ENCODE data around the gene ENSA. TPM values are rescaled to one million over a fixed set of nuclear protein-coding genes. Genes with fewer than 3 reads are reported as not detected.
A peak's percentile ranks its signal among the peaks of the same experiment; 100 is the strongest.

Gene ENSA
- total and polyA plus RNA-seq, 2 donors (not counting 1 experiment from before 2014, with no cell fraction given) = 78.1 to 112 TPM

- Histone ChIP-seq H3K4me3 (replicated peaks in 1 of 4; ENCODE audit: control extremely low read depth in 1 of 4, insufficient read depth in 1 of 4, low read depth in 3 of 4, low read length in 4 of 4) (peak overlapping the region; percentile 54 to 62 (median 60)), H3K4me1 (ENCODE audit: control insufficient read depth, extremely low read depth, insufficient read depth, low read length) (peaks cover 3% of the 10 kb centered on the region), H2AFZ (ENCODE audit: low read length) (peak overlapping the region; percentile 43), H3K4me2 (ENCODE audit: extremely low read depth, insufficient read depth, low read length) (peak overlapping the region; percentile 93), H3K9ac (ENCODE audit: insufficient read depth, low read length) (peak overlapping the region; percentile 70), H3K9me3 (ENCODE audit: control insufficient read depth, insufficient read depth, low read depth, low read length) (no peaks in the 10 kb centered on the region), H3K36me3 (ENCODE audit: control insufficient read depth, insufficient read depth, low read length) (peaks cover 19% of the 10 kb centered on the region), H3K79me2 (ENCODE audit: control insufficient read depth, insufficient read depth, low read length) (peaks cover 49% of the 10 kb centered on the region), H4K20me1 (ENCODE audit: control insufficient read depth, extremely low read depth, insufficient read depth, low read length) (peaks cover 21% of the 10 kb centered on the region), H3K27ac (ENCODE audit: insufficient read depth, low read length) (peak overlapping the region; percentile 97), H3K27me3 (ENCODE audit: control insufficient read depth, insufficient read depth, low read length) (no peaks in the 10 kb centered on the region)
- no peak for TF ChIP-seq CTCF (conservative IDR thresholded peaks at IDR 0.05 in 1 of 2, IDR thresholded peaks at IDR 0.05 in 1 of 2; ENCODE audit: low read depth in 1 of 2, low read length in 2 of 2)
- no peak for TF ChIP-seq EZH2 (IDR thresholded peaks at IDR 0.05; ENCODE audit: low read length, missing control alignments)
- DNase-seq (ENCODE audit: low read depth in 2 of 2) = no peak
Observed at GRCh38 chr1:150579945-150580642, 49.3 kb downstream of the ENSA start.

GRCh38 chr1:150579110-150579944, 50.1 kb downstream of the ENSA start, which contains the start of gene MCL1:
Gene MCL1 (minus strand): TSS chr1:150579610. CDS start chr1:150579530, 80 bp downstream.
- Histone ChIP-seq H3K27me3 (ENCODE audit: control insufficient read depth, insufficient read depth, low read length) (no peaks in the 10 kb centered on the region), H3K27ac (ENCODE audit: insufficient read depth, low read length) (peak within 1 kb of the TSS; percentile 100), H4K20me1 (ENCODE audit: control insufficient read depth, extremely low read depth, insufficient read depth, low read length) (peaks cover 21% of the 10 kb centered on the region), H2AFZ (ENCODE audit: low read length) (peak within 1 kb of the TSS; percentile 43), H3K9ac (ENCODE audit: insufficient read depth, low read length) (peak within 1 kb of the TSS; percentile 100), H3K9me3 (ENCODE audit: control insufficient read depth, insufficient read depth, low read depth, low read length) (no peaks in the 10 kb centered on the region), H3K4me2 (ENCODE audit: extremely low read depth, insufficient read depth, low read length) (peak within 1 kb of the TSS; percentile 93), H3K4me1 (ENCODE audit: control insufficient read depth, extremely low read depth, insufficient read depth, low read length) (peaks cover 6% of the 10 kb centered on the region), H3K4me3 (replicated peaks in 1 of 4; ENCODE audit: control extremely low read depth in 1 of 4, insufficient read depth in 1 of 4, low read depth in 3 of 4, low read length in 4 of 4) (peak within 1 kb of the TSS; percentile 90 to 100 (median 94)), H3K79me2 (ENCODE audit: control insufficient read depth, insufficient read depth, low read length) (peaks cover 56% of the 10 kb centered on the region), H3K36me3 (ENCODE audit: control insufficient read depth, insufficient read depth, low read length) (peaks cover 19% of the 10 kb centered on the region)
- TF ChIP-seq EZH2 (IDR thresholded peaks at IDR 0.05; ENCODE audit: low read length, missing control alignments) (no peak), CTCF (conservative IDR thresholded peaks at IDR 0.05 in 1 of 2, IDR thresholded peaks at IDR 0.05 in 1 of 2; ENCODE audit: low read depth in 1 of 2, low read length in 2 of 2) (no peak)
- DNase-seq (ENCODE audit: low read depth in 2 of 2) = peak; percentile 95 to 97
